GM12878 (cell line): ENCODE measurements around the gene ARHGAP26. TPM values are rescaled to one million over a fixed set of nuclear protein-coding genes. Genes with fewer than 3 reads are reported as not detected.

Experiments
- ATAC-seq: fragments of 200-7000 bp; cut with Tn5 transposase; 3 replicates; pipeline ENCODE4 v1.9.1; 2020; ENCODE audit warnings: mild to moderate bottlenecking, moderate library complexity
- BruUV-seq: library from RNA; stranded (reverse); fragments of 400-500 nt; replicated peaks from 2 replicates; lab custom pipeline; 2021; lab: Mats Ljungman, UMichigan
- CTCF ChIA-PET: fragments of 300-600 bp; sonication (Branson Sonifier 250); formaldehyde crosslinking; extraction: SDS; loops from one replicate; lab custom pipeline; 2021; ENCODE audit warnings: inconsistent platforms; lab: Yijun Ruan, JAX
- POLR2A ChIA-PET: fragments of 350-600 bp; formaldehyde crosslinking; extraction: SDS; loops from one replicate; lab custom pipeline; 2021; ENCODE audit warnings: inconsistent platforms; lab: Charles Lee
- RAD21 ChIA-PET: fragments of 300-600 bp; sonication (Branson Sonifier 250); formaldehyde crosslinking; loops from one replicate; lab custom pipeline; 2023; ENCODE audit warnings: antibody characterized with exemption; ENCODE audit not compliant: unreplicated experiment; lab: Charles Lee
- SMC1A ChIA-PET: fragments of 300-600 bp; sonication (Branson Sonifier 250); formaldehyde crosslinking; loops from one replicate; lab custom pipeline; 2023; ENCODE audit not compliant: unreplicated experiment, uncharacterized antibody; lab: Charles Lee
- DNase-seq: peaks from one replicate; pipeline ENCODE4 v3.0.0-alpha.2; 2011; ENCODE audit warnings: low read depth, low spot score
- FAIRE-seq: peaks from 3 replicates; lab custom pipeline; 2011; peaks lifted over from hg19 to GRCh38; lab: Jason Lieb, UNC
- H2AFZ ChIP-seq: 2 replicates; pipeline ENCODE4 v1.6.0; 2011; ENCODE audit warnings: low read depth, low read length, control low read depth; ENCODE audit not compliant: control insufficient read depth
- H3K27ac ChIP-seq: 2 replicates; pipeline ENCODE4 v1.5.1; 2011; ENCODE audit warnings: control low read depth; ENCODE audit not compliant: control insufficient read depth, insufficient read depth
- H3K27me3 ChIP-seq, 2 experiments: replicated peaks in 1 of 2; 2 replicates each; pipeline versions ENCODE4 v1.6.0 to v1.6.1; 2011; ENCODE audit warnings: low read length in 1 of 2; ENCODE audit not compliant: control insufficient read depth in 2 of 2, insufficient read depth in 2 of 2
- H3K36me3 ChIP-seq, 2 experiments: 2 replicates each; pipeline ENCODE4 v1.5.1; 2011; ENCODE audit warnings: low read length in 1 of 2; ENCODE audit not compliant: control insufficient read depth in 2 of 2, insufficient read depth in 2 of 2
- H3K4me1 ChIP-seq: 2 replicates; pipeline ENCODE4 v1.6.1; 2011; ENCODE audit warnings: mild to moderate bottlenecking, low read length, moderate library complexity, mixed read lengths; ENCODE audit not compliant: control insufficient read depth, insufficient read depth
- H3K4me2 ChIP-seq: 2 replicates; pipeline ENCODE4 v1.6.0; 2011; ENCODE audit warnings: control low read depth; ENCODE audit not compliant: control insufficient read depth, insufficient read depth
- H3K4me3 ChIP-seq: fragments of 200-600 bp; sonication (generic); 2 replicates; pipeline ENCODE4 v1.5.1; 2016
- H3K79me2 ChIP-seq: 2 replicates; pipeline ENCODE4 v1.6.0; 2011; ENCODE audit warnings: low read length; ENCODE audit not compliant: control insufficient read depth, insufficient read depth
- H3K9ac ChIP-seq: 2 replicates; pipeline ENCODE4 v1.8.0; 2011; ENCODE audit warnings: low read length, control low read depth, mixed read lengths; ENCODE audit not compliant: control insufficient read depth, insufficient read depth
- H3K9me3 ChIP-seq: replicated peaks from 3 replicates; pipeline ENCODE4 v1.5.1; 2011; ENCODE audit warnings: mild to moderate bottlenecking, low read length; ENCODE audit not compliant: control insufficient read depth, insufficient read depth
- H4K20me1 ChIP-seq: 2 replicates; pipeline ENCODE4 v1.6.0; 2011; ENCODE audit not compliant: control insufficient read depth, insufficient read depth
- BRCA1 ChIP-seq: IDR thresholded peaks from 2 replicates; pipeline ENCODE4 v1.6.1; 2011; ENCODE audit warnings: low read depth, low read length, improper control_type of control experiment
- CBX3 ChIP-seq: fragments of 200-600 bp; sonication (generic); IDR thresholded peaks from 2 replicates; pipeline ENCODE4 v1.6.1; 2016; ENCODE audit warnings: low read depth, borderline replicate concordance
- CEBPB ChIP-seq, 2 experiments: fragments of 150-350 bp in 1 of 2; IDR thresholded peaks; 2 replicates each; pipeline ENCODE4 v1.6.1; 2012 to 2014; ENCODE audit warnings: low read depth in 2 of 2, low read length in 2 of 2, borderline replicate concordance in 1 of 2, inconsistent platforms in 1 of 2
- ETV6 ChIP-seq, 2 experiments: fragments of 450-650 bp in 1 of 2; IDR thresholded peaks in 1 of 2; conservative IDR thresholded peaks in 1 of 2; 2 replicates each; pipeline ENCODE4 v1.6.1; 2014; ENCODE audit warnings: antibody characterized with exemption in 1 of 2, borderline replicate concordance in 1 of 2, low read depth in 1 of 2, mild to moderate bottlenecking in 1 of 2, moderate library complexity in 1 of 2
- PML ChIP-seq: IDR thresholded peaks from 2 replicates; pipeline ENCODE4 v1.6.1; 2012; ENCODE audit warnings: low read length, inconsistent platforms
- SIX5 ChIP-seq: IDR thresholded peaks from 2 replicates; pipeline ENCODE4 v1.6.1; 2011; ENCODE audit warnings: mild to moderate bottlenecking, low read depth, low read length, moderate library complexity; ENCODE audit not compliant: severe bottlenecking
- SPI1 ChIP-seq: IDR thresholded peaks from 2 replicates; pipeline ENCODE4 v1.6.1; 2011; ENCODE audit warnings: low read depth, mild to moderate bottlenecking, low read length, moderate library complexity, borderline replicate concordance; ENCODE audit not compliant: insufficient read depth
- STAT3 ChIP-seq: IDR thresholded peaks from 2 replicates; pipeline ENCODE4 v1.6.1; 2011; ENCODE audit warnings: low read depth, low read length, improper control_type of control experiment
- SUPT20H ChIP-seq: IDR thresholded peaks from 2 replicates; pipeline ENCODE4 v1.6.1; 2011; ENCODE audit warnings: low read depth, mild to moderate bottlenecking, low read length, moderate library complexity, borderline replicate concordance; ENCODE audit not compliant: control insufficient read depth
- YY1 ChIP-seq: IDR thresholded peaks from 2 replicates; pipeline ENCODE4 v1.6.1; 2011; ENCODE audit warnings: low read depth, mild to moderate bottlenecking, low read length
- WGBS: methylation state at CpG from one replicate; pipeline ENCODE4 v1.1.6; 2016; ENCODE audit warnings: low lambda C conversion rate; ENCODE audit not compliant: insufficient replicate concordance, insufficient coverage; ENCODE audit errors: missing lambda C conversion rate; 5-methylcytosine and 5-hydroxymethylcytosine counted together
- in situ Hi-C: fragments of 300-500 bp; cut with MboI; formaldehyde crosslinking; loops from 9 replicates; pipeline ENCODE4 v1.14.3; 2018; ENCODE audit warnings: mixed read lengths
- intact Hi-C: fragments of 100-400 bp; cut with micrococcal nuclease; formaldehyde crosslinking; loops from one replicate; pipeline ENCODE4 v1.14.2; 2022; ENCODE audit not compliant: unreplicated experiment
- polyA plus RNA-seq, 11 experiments: library from polyadenylated mRNA; depleted of rRNA in 4 of 11; unstranded in 6 of 11; stranded (reverse) in 5 of 11; fragments of >200 nt; fragmentation: Nextera tagmentation in 4 of 11; fragmentation: Illumina TruSeq in 1 of 11; extraction: Ambion mirVana in 4 of 11; extraction: Trizol in 1 of 11; gene quantifications; 1 replicate in 1 of 11; 2 replicates in 10 of 11; pipeline versions ENCODE4 v1.2.1 to v1.2.3, GENCODE V29; 2011 to 2016; ENCODE audit warnings: inconsistent platforms in 2 of 11, missing spikeins in 2 of 11, low read depth in 1 of 11
- total RNA-seq, 4 experiments: library from RNA; depleted of rRNA in 3 of 4; stranded (reverse); fragments of >200 nt in 3 of 4; fragmentation: Illumina TruSeq in 1 of 4; extraction: Trizol in 1 of 4; gene quantifications; 2 replicates each; pipeline versions ENCODE4 v1.2.1 to v1.2.3, GENCODE V29; 2013 to 2021
- TF ChIP-seq, protein P1 (sequence below): fragments of 450-650 bp; formaldehyde crosslinking; IDR thresholded peaks from 2 replicates; pipeline ENCODE4 v1.4.0; 2020; ENCODE audit warnings: mild to moderate bottlenecking, moderate library complexity

The ARHGAP26 gene
- total and polyA plus RNA-seq, 10 of the 15 experiments (the other 5 are each of a cell fraction or from before 2014, with no cell fraction given): 9.4 to 41.5 (median 19.3) TPM

DNA sequence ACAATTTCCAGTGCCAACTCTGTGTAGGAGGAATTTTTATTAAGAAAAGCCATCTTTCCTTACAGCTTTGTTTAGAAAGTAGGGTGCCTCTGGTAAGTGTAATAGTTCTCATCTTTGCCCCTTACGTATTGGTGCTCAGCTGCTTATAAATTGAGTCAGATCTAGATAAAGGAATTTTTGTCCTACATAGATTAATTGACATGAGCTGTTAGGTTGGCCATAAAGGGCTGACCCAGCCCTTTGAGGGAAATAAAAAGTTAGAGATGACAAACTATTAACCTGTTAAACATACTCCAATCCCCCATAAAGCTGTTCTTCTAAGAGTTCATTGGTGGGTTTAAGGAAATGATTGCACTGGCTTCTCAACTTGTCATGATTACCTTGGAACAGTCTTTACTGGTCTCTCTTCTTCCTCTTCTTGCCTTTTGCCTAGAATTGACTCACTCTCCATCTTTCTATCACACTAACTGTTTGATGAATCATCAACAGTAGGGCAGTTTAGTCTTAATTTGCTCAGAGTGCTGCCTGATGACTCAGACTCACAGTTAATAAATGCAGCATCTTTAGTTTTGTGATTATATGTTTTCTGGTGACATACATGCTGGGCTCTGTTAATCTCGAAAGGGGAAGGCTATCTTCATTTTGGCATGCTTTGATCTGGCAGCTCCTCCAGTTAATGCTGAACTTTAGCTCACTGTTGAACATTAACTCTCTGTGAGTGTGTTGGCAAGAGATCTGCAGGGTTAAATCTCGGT is 51.7 kb downstream of the ARHGAP26 start:
- DNase-seq (no peak), ATAC-seq (peak; percentile 79), FAIRE-seq (no peak)
- WGBS: 13% methylated on average over 3 of the region's 3 CpGs
- in situ Hi-C loops (no loop called here), intact Hi-C loops (no loop called here)
- BruUV-seq: no TSS peak
- no peak overlapping the region for H3K9ac ChIP-seq
- H3K27me3 ChIP-seq: no peaks in the 10 kb centered on the region
- H3K27ac ChIP-seq: no peak overlapping the region
- H4K20me1 ChIP-seq: no peaks in the 10 kb centered on the region
- no peak overlapping the region for H3K4me3 ChIP-seq
- ChIA-PET RAD21 (no interaction called here), CTCF (interaction anchor here (0.7 to 1.3 kb wide), 4 partner anchors 14 to 109 kb away, joined by 3 to 6 read pairs (median 4); no protein-coding TSS in a partner anchor), SMC1A (interaction anchor here (1.1 to 1.5 kb wide), 2 partner anchors 8 to 13 kb away, joined by 3 to 4 read pairs; no protein-coding TSS in a partner anchor), POLR2A (interaction anchor here (0.6 kb wide), 1 partner anchor 1295 kb away, joined by 4 read pairs; no protein-coding TSS in a partner anchor)
- H3K79me2 ChIP-seq: no peaks in the 10 kb centered on the region
- no peak for TF ChIP-seq SIX5
- TF ChIP-seq BRCA1: no peak
- no peak for TF ChIP-seq SPI1
- no peak for TF ChIP-seq STAT3
- TF ChIP-seq YY1: no peak
- TF ChIP-seq, protein P1, sequence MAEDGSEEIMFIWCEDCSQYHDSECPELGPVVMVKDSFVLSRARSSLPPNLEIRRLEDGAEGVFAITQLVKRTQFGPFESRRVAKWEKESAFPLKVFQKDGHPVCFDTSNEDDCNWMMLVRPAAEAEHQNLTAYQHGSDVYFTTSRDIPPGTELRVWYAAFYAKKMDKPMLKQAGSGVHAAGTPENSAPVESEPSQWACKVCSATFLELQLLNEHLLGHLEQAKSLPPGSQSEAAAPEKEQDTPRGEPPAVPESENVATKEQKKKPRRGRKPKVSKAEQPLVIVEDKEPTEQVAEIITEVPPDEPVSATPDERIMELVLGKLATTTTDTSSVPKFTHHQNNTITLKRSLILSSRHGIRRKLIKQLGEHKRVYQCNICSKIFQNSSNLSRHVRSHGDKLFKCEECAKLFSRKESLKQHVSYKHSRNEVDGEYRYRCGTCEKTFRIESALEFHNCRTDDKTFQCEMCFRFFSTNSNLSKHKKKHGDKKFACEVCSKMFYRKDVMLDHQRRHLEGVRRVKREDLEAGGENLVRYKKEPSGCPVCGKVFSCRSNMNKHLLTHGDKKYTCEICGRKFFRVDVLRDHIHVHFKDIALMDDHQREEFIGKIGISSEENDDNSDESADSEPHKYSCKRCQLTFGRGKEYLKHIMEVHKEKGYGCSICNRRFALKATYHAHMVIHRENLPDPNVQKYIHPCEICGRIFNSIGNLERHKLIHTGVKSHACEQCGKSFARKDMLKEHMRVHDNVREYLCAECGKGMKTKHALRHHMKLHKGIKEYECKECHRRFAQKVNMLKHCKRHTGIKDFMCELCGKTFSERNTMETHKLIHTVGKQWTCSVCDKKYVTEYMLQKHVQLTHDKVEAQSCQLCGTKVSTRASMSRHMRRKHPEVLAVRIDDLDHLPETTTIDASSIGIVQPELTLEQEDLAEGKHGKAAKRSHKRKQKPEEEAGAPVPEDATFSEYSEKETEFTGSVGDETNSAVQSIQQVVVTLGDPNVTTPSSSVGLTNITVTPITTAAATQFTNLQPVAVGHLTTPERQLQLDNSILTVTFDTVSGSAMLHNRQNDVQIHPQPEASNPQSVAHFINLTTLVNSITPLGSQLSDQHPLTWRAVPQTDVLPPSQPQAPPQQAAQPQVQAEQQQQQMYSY: no peak
- no peak for TF ChIP-seq SUPT20H
- no peak for TF ChIP-seq CEBPB (IDR thresholded peaks at IDR 0.05; ENCODE audit: borderline replicate concordance in 1 of 2, low read depth in 2 of 2, low read length in 2 of 2)
- no peak for TF ChIP-seq PML
- TF ChIP-seq ETV6 (conservative IDR thresholded peaks at IDR 0.05 in 1 of 2, IDR thresholded peaks at IDR 0.05 in 1 of 2; ENCODE audit: borderline replicate concordance in 1 of 2, low read depth in 1 of 2): no peak
- no peak for TF ChIP-seq CBX3
- H3K4me2 ChIP-seq: no peak overlapping the region
- H3K4me1 ChIP-seq: peaks cover 3% of the 10 kb centered on the region; the same call in 1 of the 2 replicates
- H3K9me3 ChIP-seq: no peaks in the 10 kb centered on the region; the same call in 2 of the 3 replicates
- no peaks in the 10 kb centered on the region for H3K36me3 ChIP-seq
- no peak overlapping the region for H2AFZ ChIP-seq
